Measurements from ENCODE around the gene RAB13.
"Not testable (repeated sequence)": the region's sequence is repeated elsewhere in the genome, so short reads cannot be mapped to it uniquely, and the experiment has no call there.

The RAB13 gene

DNA sequence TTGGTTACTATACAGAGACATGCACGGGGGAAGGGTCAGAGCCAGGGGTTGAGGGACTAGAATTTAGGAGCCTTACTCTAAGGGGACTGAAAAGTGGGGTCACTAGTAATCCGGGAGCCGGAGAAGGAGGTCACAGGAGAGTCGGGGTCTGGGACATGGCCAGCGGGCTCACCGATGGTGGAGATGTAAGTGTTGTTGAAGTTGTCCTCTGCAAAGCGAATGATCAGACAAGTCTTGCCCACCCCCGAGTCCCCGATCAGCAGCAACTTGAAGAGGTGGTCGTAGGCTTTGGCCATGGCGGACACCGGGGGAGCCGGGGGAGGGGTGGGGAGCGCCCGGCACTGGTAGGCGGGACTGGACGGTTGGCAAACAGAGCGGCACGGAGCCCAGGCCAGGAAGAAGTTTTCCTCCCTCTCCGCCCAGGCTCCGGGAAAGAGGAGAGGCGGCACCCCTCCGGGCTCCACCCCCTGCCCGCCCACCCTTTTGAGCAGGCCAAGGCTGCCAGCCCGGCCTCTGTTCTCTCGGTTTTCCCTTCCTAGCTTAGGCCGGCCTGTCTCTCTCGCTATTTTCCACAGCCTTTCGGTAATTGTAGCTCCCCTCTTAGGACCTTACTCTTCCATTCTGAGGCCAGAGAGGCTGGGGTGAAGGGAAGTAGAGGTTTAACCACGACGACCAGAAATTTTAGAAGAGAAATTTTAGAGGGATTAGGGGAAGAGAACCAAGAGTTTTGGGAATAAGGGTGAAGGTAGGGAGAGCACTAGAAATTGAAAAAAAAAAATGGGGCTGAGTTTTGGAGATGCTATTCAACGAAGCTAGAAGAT lies at the start of gene RAB13:
Gene RAB13, minus strand, starts transcription at position 399 of the 821 bp plus-strand sequence. Its CDS starts 103 bp downstream, at position 296.
- Histone ChIP-seq H3K4me3 (peak within 1 kb of the TSS; percentile 66), H3K9me3 (no peaks in the 10 kb centered on the region), H3K27ac (peak within 1 kb of the TSS; percentile 66), H3K9ac (peak within 1 kb of the TSS; percentile 73), H3K4me2 (peak within 1 kb of the TSS; percentile 96), H3K4me1 (peaks cover 42% of the 10 kb centered on the region), H3K27me3 (no peaks in the 10 kb centered on the region), H4K20me1 (no peaks in the 10 kb centered on the region), H3K36me3 (no peaks in the 10 kb centered on the region)
- TF ChIP-seq Cebpa-rat (IDR thresholded peaks at IDR 0.05), result no peak

DNA sequence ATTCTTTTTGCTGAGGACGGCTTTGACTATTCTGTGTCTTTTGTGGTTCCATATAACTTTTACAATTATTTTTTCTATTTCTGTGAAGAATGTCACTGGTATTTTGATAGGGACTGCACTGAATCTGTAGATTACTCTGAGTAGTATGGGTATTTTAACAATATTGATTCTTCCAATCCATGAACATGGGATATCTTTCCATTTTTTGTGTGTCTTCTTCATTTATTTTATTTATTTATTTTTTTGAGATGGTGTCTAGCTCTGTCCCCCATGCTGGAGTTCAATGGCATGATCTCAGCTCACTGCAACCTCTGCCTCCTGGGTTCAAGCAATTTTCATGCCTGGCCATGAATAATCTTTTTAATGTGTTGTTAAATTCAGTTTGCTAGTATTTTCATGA lies 47.6 kb upstream of the RAB13 start:
- not testable (repeated sequence) for H3K36me3 ChIP-seq, H3K4me3 ChIP-seq, H3K4me1 ChIP-seq, H3K27me3 ChIP-seq, H4K20me1 ChIP-seq, H3K9me3 ChIP-seq, H3K9ac ChIP-seq, H3K27ac ChIP-seq, H3K4me2 ChIP-seq

DNA sequence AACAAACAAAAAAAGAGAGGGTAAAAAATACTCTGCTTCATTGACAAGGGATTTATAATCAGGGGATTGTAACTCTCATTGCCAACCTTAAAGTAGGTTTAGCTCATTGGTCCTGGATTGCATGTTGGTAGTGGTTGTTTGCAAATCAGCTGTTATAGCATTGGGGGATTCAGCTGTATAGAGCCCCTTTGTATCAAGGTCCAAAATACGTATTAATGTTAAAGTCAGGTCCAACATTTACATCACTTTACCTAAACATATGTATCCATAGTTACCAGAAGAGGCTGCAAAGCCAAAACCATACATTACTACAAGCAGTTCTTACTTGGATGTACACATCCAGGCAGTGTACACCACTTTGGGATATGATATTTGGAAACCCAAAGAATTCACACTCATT lies 33.8 kb upstream of the RAB13 start:
- Histone ChIP-seq H4K20me1 (no peaks in the 10 kb centered on the region), H3K4me3 (no peak overlapping the region), H3K4me2 (no peak overlapping the region), H3K4me1 (no peaks in the 10 kb centered on the region), H3K27me3 (no peaks in the 10 kb centered on the region), H3K36me3 (no peaks in the 10 kb centered on the region), H3K27ac (no peak overlapping the region), H3K9ac (no peak overlapping the region), H3K9me3 (no peaks in the 10 kb centered on the region)
- no peak for TF ChIP-seq Cebpa-rat (IDR thresholded peaks at IDR 0.05)

DNA sequence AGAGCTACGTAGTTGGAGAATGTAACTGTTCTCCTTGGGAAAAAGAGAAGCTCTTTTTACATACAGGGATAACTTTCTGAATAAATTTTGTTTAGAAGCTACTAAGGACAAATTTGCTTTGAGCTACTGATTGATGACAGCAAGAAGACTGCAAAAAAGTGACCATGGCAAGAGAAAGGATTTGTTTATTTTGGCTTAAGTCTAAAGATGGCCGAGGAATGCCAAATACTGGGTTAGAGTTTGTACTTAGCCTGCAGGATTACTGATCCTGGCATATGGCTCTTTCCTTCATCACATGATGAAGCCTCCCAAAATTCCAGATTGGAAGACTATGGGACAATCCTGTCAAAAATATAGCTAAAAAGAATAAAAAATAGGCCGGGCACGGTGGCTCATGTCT lies 33.1 kb upstream of the RAB13 start:
- H3K9me3 ChIP-seq, result no peaks in the 10 kb centered on the region
- TF ChIP-seq Cebpa-rat (IDR thresholded peaks at IDR 0.05), result no peak
- no peaks in the 10 kb centered on the region for H3K27me3 ChIP-seq
- no peaks in the 10 kb centered on the region for H3K4me1 ChIP-seq
- no peaks in the 10 kb centered on the region for H4K20me1 ChIP-seq
- H3K9ac ChIP-seq, result no peak overlapping the region
- H3K36me3 ChIP-seq, result no peaks in the 10 kb centered on the region
- H3K4me2 ChIP-seq, result no peak overlapping the region
- no peak overlapping the region for H3K4me3 ChIP-seq
- H3K27ac ChIP-seq, result no peak overlapping the region

DNA sequence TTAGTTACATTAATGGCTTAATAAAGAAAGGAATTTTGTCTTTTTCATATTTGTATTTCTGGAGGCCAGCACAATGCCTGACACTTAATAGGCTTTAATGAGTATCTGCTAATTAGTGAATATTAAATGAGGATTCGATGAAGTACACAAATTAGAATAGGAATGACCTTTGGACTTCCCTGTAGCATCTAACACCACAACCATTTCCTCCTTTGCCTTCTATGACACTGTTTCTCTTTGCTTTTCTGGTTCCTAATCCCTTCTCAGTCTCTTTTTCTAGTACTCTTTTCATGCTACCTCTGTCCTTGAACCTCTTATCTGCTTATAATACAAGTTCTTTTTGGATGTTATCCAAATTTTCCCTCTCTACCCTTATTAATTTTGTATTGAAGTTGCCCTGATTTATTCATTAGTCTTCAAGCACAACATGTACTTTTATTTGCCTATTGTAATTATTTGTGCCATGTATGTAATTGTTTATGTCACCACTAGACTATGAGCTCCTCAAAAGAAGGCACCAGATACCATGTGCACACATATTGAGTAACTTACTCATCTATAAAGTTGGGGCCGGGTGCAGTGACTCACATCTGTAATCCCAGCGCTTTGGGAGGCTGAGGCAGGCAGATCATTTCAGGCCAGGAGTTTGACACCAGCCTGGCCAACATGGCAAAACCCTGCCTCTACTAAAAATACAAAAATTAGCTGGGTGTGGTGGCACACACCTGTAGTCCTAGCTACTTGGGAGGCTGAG lies 28.2 kb upstream of the RAB13 start:
- TF ChIP-seq Cebpa-rat (IDR thresholded peaks at IDR 0.05), result no peak
- no peak overlapping the region for H3K9ac ChIP-seq
- no peaks in the 10 kb centered on the region for H3K27me3 ChIP-seq
- no peak overlapping the region for H3K27ac ChIP-seq
- H3K4me3 ChIP-seq, result no peak overlapping the region
- no peaks in the 10 kb centered on the region for H3K9me3 ChIP-seq
- H3K4me2 ChIP-seq, result no peak overlapping the region
- no peaks in the 10 kb centered on the region for H4K20me1 ChIP-seq
- H3K4me1 ChIP-seq, result no peaks in the 10 kb centered on the region
- H3K36me3 ChIP-seq, result 0 out of 2 replicates have a peak, but pooled peaks cover 3% of the 10 kb centered on the region

DNA sequence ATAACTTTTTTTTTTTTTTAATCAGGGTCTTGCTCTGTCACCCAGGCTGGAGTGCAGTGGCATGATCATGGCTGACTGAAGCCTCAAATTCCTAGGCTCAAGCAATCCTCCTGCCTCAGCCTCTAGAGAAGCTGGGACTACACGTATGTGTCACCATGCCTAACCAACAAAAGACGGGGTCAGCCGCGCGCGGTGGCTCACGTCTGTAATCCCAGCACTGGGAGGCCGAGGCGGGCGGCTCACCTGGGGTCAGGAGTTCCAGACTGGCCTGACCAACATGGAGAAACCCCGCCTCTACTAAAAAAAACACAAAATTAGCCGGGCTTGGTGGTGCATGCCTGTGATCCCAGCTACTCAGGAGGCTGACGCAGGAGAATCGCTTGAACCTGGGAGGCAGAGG lies 26.4 kb upstream of the RAB13 start:
- H3K27ac ChIP-seq, H3K9ac ChIP-seq, H3K9me3 ChIP-seq, H3K27me3 ChIP-seq, H4K20me1 ChIP-seq, H3K36me3 ChIP-seq, H3K4me3 ChIP-seq, H3K4me2 ChIP-seq, H3K4me1 ChIP-seq: not testable (repeated sequence)

DNA sequence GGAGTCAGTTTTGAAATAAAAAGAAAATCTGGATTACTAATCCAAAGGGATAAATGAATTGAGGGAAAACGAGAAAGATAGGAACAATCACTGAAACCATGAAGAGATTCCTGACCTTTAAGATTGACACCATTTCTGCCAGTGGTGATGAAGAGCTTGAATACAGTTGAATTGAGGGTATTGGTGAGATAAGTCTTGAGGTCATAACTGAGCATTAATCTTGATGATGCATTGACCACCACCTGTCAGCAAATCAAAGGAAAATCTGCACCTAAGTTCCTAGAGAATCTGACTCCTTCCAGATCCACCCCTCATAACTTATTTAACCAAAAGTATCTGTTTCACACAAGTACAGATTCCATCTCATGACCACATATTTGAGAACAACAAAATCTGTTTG lies 26.0 kb upstream of the RAB13 start:
- H3K36me3 ChIP-seq, result 0 out of 2 replicates have a peak, but pooled peaks cover 3% of the 10 kb centered on the region
- H3K27me3 ChIP-seq, result no peaks in the 10 kb centered on the region
- H4K20me1 ChIP-seq, result no peaks in the 10 kb centered on the region
- H3K9me3 ChIP-seq, result no peaks in the 10 kb centered on the region
- H3K4me2 ChIP-seq, result no peak overlapping the region
- no peak for TF ChIP-seq Cebpa-rat (IDR thresholded peaks at IDR 0.05)
- no peak overlapping the region for H3K27ac ChIP-seq
- no peaks in the 10 kb centered on the region for H3K4me1 ChIP-seq
- no peak overlapping the region for H3K9ac ChIP-seq
- H3K4me3 ChIP-seq, result no peak overlapping the region

DNA sequence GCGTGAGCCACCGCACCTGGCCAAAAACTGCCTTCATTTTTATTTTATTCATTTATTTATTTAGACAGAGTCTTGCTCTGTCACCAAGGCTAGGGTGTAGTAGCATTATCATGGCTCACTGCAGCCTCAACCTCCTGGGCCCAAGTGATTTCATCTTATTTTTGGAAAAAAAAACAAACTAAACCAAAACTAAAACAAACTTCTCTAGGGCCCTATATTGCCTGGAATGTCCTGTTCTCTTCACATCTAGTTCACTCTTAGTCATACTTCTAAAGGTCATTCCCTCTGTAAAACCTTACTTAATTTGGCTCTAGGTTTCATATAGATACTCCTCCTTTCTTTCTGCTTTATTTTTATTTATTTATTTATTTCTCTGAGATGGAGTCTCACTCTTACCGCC lies 20.0 kb upstream of the RAB13 start:
- Histone ChIP-seq H3K9ac (no peak overlapping the region), H3K9me3 (no peaks in the 10 kb centered on the region), H3K27ac (no peak overlapping the region), H3K27me3 (no peaks in the 10 kb centered on the region), H3K4me2 (no peak overlapping the region), H3K4me3 (no peak overlapping the region), H3K4me1 (no peaks in the 10 kb centered on the region), H3K36me3 (peaks cover 5% of the 10 kb centered on the region; the same call in 1 of the 2 replicates), H4K20me1 (no peaks in the 10 kb centered on the region)
- no peak for TF ChIP-seq Cebpa-rat (IDR thresholded peaks at IDR 0.05)

DNA sequence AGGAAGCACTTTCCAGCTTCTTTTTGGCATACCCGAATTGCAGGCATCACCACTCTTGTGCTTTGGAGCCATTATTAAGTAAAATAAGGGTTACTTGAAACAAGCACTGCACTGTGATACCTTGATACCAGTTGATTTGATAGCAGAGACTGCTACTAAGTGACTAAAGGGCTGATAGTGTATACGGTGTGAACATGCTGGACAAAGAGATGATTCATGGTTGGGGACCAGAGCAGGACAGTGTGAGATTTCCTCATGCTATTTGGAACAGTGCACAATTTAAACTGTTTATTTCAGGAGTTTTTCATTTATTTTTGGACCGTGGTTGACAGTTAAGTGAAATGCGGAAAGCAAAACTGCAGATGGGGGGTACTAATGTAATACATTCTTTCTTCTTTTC lies 14.3 kb upstream of the RAB13 start:
- H4K20me1 ChIP-seq, result no peaks in the 10 kb centered on the region
- H3K36me3 ChIP-seq, result peaks cover 9% of the 10 kb centered on the region
- no peak overlapping the region for H3K4me3 ChIP-seq
- no peak overlapping the region for H3K4me2 ChIP-seq
- TF ChIP-seq Cebpa-rat (IDR thresholded peaks at IDR 0.05), result no peak
- no peaks in the 10 kb centered on the region for H3K4me1 ChIP-seq
- H3K27me3 ChIP-seq, result no peaks in the 10 kb centered on the region
- H3K9me3 ChIP-seq, result no peaks in the 10 kb centered on the region
- no peak overlapping the region for H3K9ac ChIP-seq
- no peak overlapping the region for H3K27ac ChIP-seq

DNA sequence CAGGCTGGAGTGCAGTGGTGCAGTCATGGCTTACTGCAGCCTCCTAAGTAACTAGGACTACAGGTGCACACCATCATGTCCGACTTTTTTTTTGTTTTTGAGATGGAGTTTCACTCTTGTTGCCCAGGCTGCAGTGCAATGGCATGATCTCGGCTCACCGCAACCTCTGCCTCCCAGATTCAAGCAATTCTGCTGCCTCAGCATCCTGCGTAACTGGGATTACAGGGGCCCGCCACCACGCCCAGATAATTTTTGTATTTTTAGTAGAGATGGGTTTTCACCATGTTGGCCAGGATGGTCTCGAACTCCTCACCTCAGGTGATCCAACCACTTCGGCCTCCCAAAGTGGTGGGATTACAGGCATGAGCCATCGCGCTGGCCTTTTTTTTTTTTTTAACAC lies 10.7 kb upstream of the RAB13 start:
- not testable (repeated sequence) for H3K4me2 ChIP-seq, H3K9me3 ChIP-seq, H3K27me3 ChIP-seq, H3K9ac ChIP-seq, H3K27ac ChIP-seq, H3K4me3 ChIP-seq
- Histone ChIP-seq H3K36me3 (peaks cover 44% of the 10 kb centered on the region), H4K20me1 (peaks cover 19% of the 10 kb centered on the region), H3K4me1 (peaks cover 18% of the 10 kb centered on the region)

Measured in BLaER1 (cell line).